Esophagus squamous epithelium (tissue), 5 donors: ENCODE data around the gene EPB41L4A. TPM values are rescaled to one million over a fixed set of nuclear protein-coding genes. Genes with fewer than 3 reads are reported as not detected.

Experiments
- DNase-seq: peaks from one replicate; lab custom pipeline; 2025; lab: John Stamatoyannopoulos, UW
- H3K27ac ChIP-seq, 4 donors: fragments of 200-600 bp; sonication (generic); one replicate each; pipeline ENCODE4 v1.5.1; 2016 to 2019; ENCODE audit warnings: mild to moderate bottlenecking in 1 of 4
- H3K27me3 ChIP-seq, 4 donors: fragments of 200-600 bp; sonication (generic); 1 replicate in 3 of 4; 2 replicates in 1 of 4; pipeline versions ENCODE4 v1.5.1 to v1.6.0; 2017 to 2021; ENCODE audit warnings: antibody characterized with exemption in 1 of 4
- H3K36me3 ChIP-seq, 3 donors: fragments of 200-600 bp; sonication (generic); one replicate each; pipeline ENCODE4 v1.5.1; 2016 to 2019
- H3K4me1 ChIP-seq, 3 donors: fragments of 200-600 bp; sonication (generic); one replicate each; pipeline ENCODE4 v1.5.1; 2017 to 2019
- H3K4me3 ChIP-seq, 4 donors: fragments of 200-600 bp; sonication (generic); 1 replicate in 3 of 4; 2 replicates in 1 of 4; pipeline ENCODE4 v1.5.1; 2016 to 2019; ENCODE audit warnings: mild to moderate bottlenecking in 2 of 4, moderate library complexity in 1 of 4
- H3K9me3 ChIP-seq, 3 donors: fragments of 200-600 bp; sonication (generic); one replicate each; pipeline ENCODE4 v1.5.1; 2016 to 2019
- CTCF ChIP-seq, 6 experiments: fragments of 450-650 bp in 4 of 6; fragments of 200-600 bp in 2 of 6; sonication (generic) in 2 of 6; IDR thresholded peaks; one replicate each; pipeline ENCODE4 v1.5.1; 2016 to 2019; ENCODE audit warnings: antibody characterized with exemption in 6 of 6, mild to moderate bottlenecking in 4 of 6, moderate library complexity in 4 of 6
- POLR2A ChIP-seq, 4 donors: fragments of 450-650 bp; IDR thresholded peaks; one replicate each; pipeline ENCODE4 v1.6.1; 2017; ENCODE audit warnings: antibody characterized with exemption in 4 of 4, mild to moderate bottlenecking in 4 of 4, moderate library complexity in 3 of 4
- WGBS, 2 donors: methylation state at CpG; one replicate each; pipeline ENCODE4 v1.1.5; 2018; 5-methylcytosine and 5-hydroxymethylcytosine counted together
- intact Hi-C: fragments of 100-400 bp; cut with DNase I; formaldehyde crosslinking; loops from one replicate; pipeline ENCODE4 v1.15.0; 2022
- total RNA-seq, 4 donors: library from RNA; depleted of rRNA; stranded (reverse); fragments of >200 nt; gene quantifications; one replicate each; pipeline ENCODE4 v1.1.0, GENCODE V29; 2016
- donor health status: DM: yes; HTN: yes; CAD: no.

The EPB41L4A gene
- total RNA-seq, 4 donors from 2014 or later, result 18.9 to 25.9 (median 20.7) TPM

- no peaks in the 10 kb centered on the region for H3K27me3 ChIP-seq
- no peak for DNase-seq
- WGBS, 2 donors, result 92 to 94% methylated on average over 4 of the region's 4 CpGs
- H3K9me3 ChIP-seq, result no peaks in the 10 kb centered on the region
- no peaks in the 10 kb centered on the region for H3K36me3 ChIP-seq
- no peak overlapping the region for H3K4me3 ChIP-seq
- intact Hi-C loops, result no loop called here
- no peak overlapping the region for H3K27ac ChIP-seq
- H3K4me1 ChIP-seq, result no peaks in the 10 kb centered on the region
- no peak for TF ChIP-seq POLR2A (IDR thresholded peaks at IDR 0.05)
- no peak for TF ChIP-seq CTCF (IDR thresholded peaks at IDR 0.05)
Observed at GRCh38 chr5:112289465-112289864, 129.6 kb downstream of the EPB41L4A start.

- H3K4me1 ChIP-seq, result no peaks in the 10 kb centered on the region
- no peak for TF ChIP-seq CTCF (IDR thresholded peaks at IDR 0.05)
- no peak for TF ChIP-seq POLR2A (IDR thresholded peaks at IDR 0.05)
- H3K27me3 ChIP-seq, result no peaks in the 10 kb centered on the region
- no peak overlapping the region for H3K4me3 ChIP-seq
- DNase-seq, result no peak
- intact Hi-C loops, result no loop called here
- no peaks in the 10 kb centered on the region for H3K9me3 ChIP-seq
- H3K36me3 ChIP-seq, result no peaks in the 10 kb centered on the region
- H3K27ac ChIP-seq, result no peak overlapping the region
- 73 to 74% methylated on average over 5 of the region's 5 CpGs for WGBS, 2 donors
Observed at GRCh38 chr5:112283943-112284929, 134.8 kb downstream of the EPB41L4A start.

- whole genome bisulfite sequencing, 2 donors, result 92 to 97% methylated on average over 3 of the region's 3 CpGs
- H3K36me3 ChIP-seq, result no peaks in the 10 kb centered on the region
- no peaks in the 10 kb centered on the region for H3K4me1 ChIP-seq
- no peaks in the 10 kb centered on the region for H3K27me3 ChIP-seq
- no peak overlapping the region for H3K27ac ChIP-seq
- DNase-seq, result no peak
- H3K4me3 ChIP-seq, result no peak overlapping the region
- intact Hi-C loops, result no loop called here
- no peak for TF ChIP-seq POLR2A (IDR thresholded peaks at IDR 0.05)
- no peak for TF ChIP-seq CTCF (IDR thresholded peaks at IDR 0.05)
- H3K9me3 ChIP-seq, result no peaks in the 10 kb centered on the region
Observed at GRCh38 chr5:112283034-112283582, 136.0 kb downstream of the EPB41L4A start.

- WGBS, 2 donors, result 87 to 89% methylated on average over 5 of the region's 5 CpGs
- Histone ChIP-seq H3K36me3 (no peaks in the 10 kb centered on the region), H3K27me3 (no peaks in the 10 kb centered on the region), H3K4me3 (no peak overlapping the region), H3K9me3 (no peaks in the 10 kb centered on the region), H3K27ac (no peak overlapping the region), H3K4me1 (no peaks in the 10 kb centered on the region)
- TF ChIP-seq POLR2A (IDR thresholded peaks at IDR 0.05) (no peak), CTCF (IDR thresholded peaks at IDR 0.05) (no peak)
- intact Hi-C loops, result no loop called here
- DNase-seq, result no peak
Observed at GRCh38 chr5:112279082-112279481, 140.0 kb downstream of the EPB41L4A start.

- no peaks in the 10 kb centered on the region for H3K27me3 ChIP-seq
- DNase-seq, result no peak
- no peaks in the 10 kb centered on the region for H3K9me3 ChIP-seq
- H3K36me3 ChIP-seq, result peaks cover 0 to 5% (median 0%) of the 10 kb centered on the region in 3 donors
- intact Hi-C loops, result no loop called here
- H3K4me1 ChIP-seq, result no peaks in the 10 kb centered on the region
- TF ChIP-seq CTCF (IDR thresholded peaks at IDR 0.05) (no peak), POLR2A (IDR thresholded peaks at IDR 0.05) (no peak)
- WGBS, 2 donors, result 83 to 84% methylated on average over 4 of the region's 4 CpGs
- H3K4me3 ChIP-seq, result no peak overlapping the region
- no peak overlapping the region for H3K27ac ChIP-seq
Observed at GRCh38 chr5:112276991-112277390, 142.1 kb downstream of the EPB41L4A start.
